ENCODE measurements around the gene TMEM184A. TPM values are rescaled to one million over a fixed set of nuclear protein-coding genes. Genes with fewer than 3 reads are reported as not detected.

The TMEM184A gene
- total and polyA plus RNA-seq, 10 of the 15 experiments (the other 5 are each of a cell fraction or from before 2014, with no cell fraction given) = 0.04 to 0.15 TPM; not detected in 8

- in situ Hi-C loops (cut with MboI) (no loop called here), intact Hi-C loops (cut with micrococcal nuclease; ENCODE audit: unreplicated experiment) (no loop called here)
- H3K27me3 ChIP-seq (replicated peaks in 1 of 2; ENCODE audit: control insufficient read depth in 2 of 2, insufficient read depth in 2 of 2, low read length in 1 of 2) = no peaks in the 10 kb centered on the region
- SMC1A ChIA-PET (ENCODE audit: uncharacterized antibody, unreplicated experiment) = no interaction called here
- RAD21 ChIA-PET (ENCODE audit: unreplicated experiment) = no interaction called here
- no peaks in the 10 kb centered on the region for H3K4me1 ChIP-seq (ENCODE audit: control insufficient read depth, insufficient read depth, low read length)
- no peak overlapping the region for H3K27ac ChIP-seq (ENCODE audit: control insufficient read depth, insufficient read depth)
- CTCF ChIA-PET = no interaction called here
- TF ChIP-seq SMARCA5 (IDR thresholded peaks at IDR 0.05) = no peak
- TF ChIP-seq PKNOX1 (IDR thresholded peaks at IDR 0.05) = no peak
- no peak for TF ChIP-seq ESRRA (IDR thresholded peaks at IDR 0.05; ENCODE audit: low read length)
- TF ChIP-seq RAD21 (IDR thresholded peaks at IDR 0.05; ENCODE audit: insufficient read depth, low read depth, low read length) = no peak
- TF ChIP-seq NFXL1 (IDR thresholded peaks at IDR 0.05; ENCODE audit: borderline replicate concordance) = no peak
- TF ChIP-seq POLR2AphosphoS2 (IDR thresholded peaks at IDR 0.05; ENCODE audit: low read depth, low read length) = no peak
- no peak for TF ChIP-seq ZNF687 (IDR thresholded peaks at IDR 0.05)
- TF ChIP-seq TARDBP (IDR thresholded peaks at IDR 0.05; ENCODE audit: borderline replicate concordance) = no peak
- TF ChIP-seq KAT2A (conservative IDR thresholded peaks at IDR 0.05; ENCODE audit: control insufficient read depth, low read depth, low read length) = no peak
- no peak for DNase-seq (ENCODE audit: low read depth, low spot score)
- no peak for FAIRE-seq
- no peak overlapping the region for H3K4me3 ChIP-seq
- no peak for ATAC-seq
- no peak overlapping the region for H3K4me2 ChIP-seq (ENCODE audit: control insufficient read depth, insufficient read depth)
- H4K20me1 ChIP-seq (ENCODE audit: control insufficient read depth, insufficient read depth) = no peaks in the 10 kb centered on the region
- POLR2A ChIA-PET = no interaction called here
- no peak overlapping the region for H2AFZ ChIP-seq (ENCODE audit: control insufficient read depth, low read depth, low read length)
- WGBS (ENCODE audit: insufficient coverage, insufficient replicate concordance, low lambda C conversion rate, missing lambda C conversion rate) = 76% methylated on average over 11 of the region's 11 CpGs
- no peaks in the 10 kb centered on the region; the same call in 2 of the 3 replicates for H3K9me3 ChIP-seq (replicated peaks; ENCODE audit: control insufficient read depth, insufficient read depth, low read length)
- H3K9ac ChIP-seq (ENCODE audit: control insufficient read depth, insufficient read depth, low read length) = no peak overlapping the region
- H3K79me2 ChIP-seq (ENCODE audit: control insufficient read depth, insufficient read depth, low read length) = no peaks in the 10 kb centered on the region
- no peaks in the 10 kb centered on the region for H3K36me3 ChIP-seq (ENCODE audit: control insufficient read depth in 2 of 2, insufficient read depth in 2 of 2, low read length in 1 of 2)
- BruUV-seq (replicated peaks) = no TSS peak
Observed at GRCh38 chr7:1597791-1598190, 41.8 kb upstream of the TMEM184A start.

All from GM12878 (cell line).